H9 (cell line): Measurements from ENCODE around the gene KBTBD12. TPM values are rescaled to one million over a fixed set of nuclear protein-coding genes. Genes with fewer than 3 reads are reported as not detected.

Experiments used
- DNase-seq: peaks from one replicate; pipeline ENCODE4 v3.0.0-alpha.2; 2017
- H2AFZ ChIP-seq: one replicate; pipeline ENCODE4 v1.6.1; 2013; ENCODE audit warnings: mild to moderate bottlenecking, low read length, control low read depth, moderate library complexity
- H2AK5ac ChIP-seq: 2 replicates; pipeline ENCODE4 v1.6.1; 2013; ENCODE audit warnings: low read length, control low read depth, mixed read lengths; ENCODE audit not compliant: insufficient read length
- H2BK120ac ChIP-seq: one replicate; pipeline ENCODE4 v1.6.1; 2013; ENCODE audit warnings: low read depth, mild to moderate bottlenecking, low read length, control low read depth, inconsistent platforms; ENCODE audit not compliant: poor library complexity, severe bottlenecking
- H2BK12ac ChIP-seq: 2 replicates; pipeline ENCODE4 v1.6.1; 2013; ENCODE audit warnings: low read length, control low read depth, mixed read lengths, low read depth; ENCODE audit not compliant: insufficient read length
- H2BK15ac ChIP-seq: 2 replicates; pipeline ENCODE4 v1.6.1; 2013; ENCODE audit warnings: low read depth, low read length, control low read depth
- H2BK20ac ChIP-seq: one replicate; pipeline ENCODE4 v1.6.1; 2013; ENCODE audit warnings: low read depth, mild to moderate bottlenecking, low read length, control low read depth, inconsistent platforms; ENCODE audit not compliant: poor library complexity, severe bottlenecking
- H2BK5ac ChIP-seq: 2 replicates; pipeline ENCODE4 v1.6.1; 2013; ENCODE audit warnings: low read length, control low read depth, mixed read lengths; ENCODE audit not compliant: insufficient read length
- H3K14ac ChIP-seq: 2 replicates; pipeline ENCODE4 v1.6.1; 2013; ENCODE audit warnings: low read length, control low read depth; ENCODE audit not compliant: insufficient read depth
- H3K18ac ChIP-seq: 2 replicates; pipeline ENCODE4 v1.6.1; 2013; ENCODE audit warnings: low read depth, mild to moderate bottlenecking, mixed read lengths, low read length, control low read depth; ENCODE audit not compliant: insufficient read length
- H3K23ac ChIP-seq: 2 replicates; pipeline ENCODE4 v1.6.1; 2013; ENCODE audit warnings: low read length, control low read depth, mixed read lengths, low read depth; ENCODE audit not compliant: insufficient read length
- H3K23me2 ChIP-seq: 2 replicates; pipeline ENCODE4 v1.6.1; 2013; ENCODE audit warnings: low read depth, mild to moderate bottlenecking, mixed read lengths, low read length, control low read depth; ENCODE audit not compliant: insufficient read length, poor library complexity, severe bottlenecking
- H3K27ac ChIP-seq: 2 replicates; pipeline ENCODE4 v1.5.1; 2013; ENCODE audit warnings: low read length, control low read depth, mixed read lengths, low read depth; ENCODE audit not compliant: insufficient read length
- H3K27me3 ChIP-seq: 2 replicates; pipeline ENCODE4 v1.6.1; 2013; ENCODE audit warnings: low read length, control low read depth, inconsistent platforms; ENCODE audit not compliant: insufficient read depth
- H3K4ac ChIP-seq: 2 replicates; pipeline ENCODE4 v1.6.1; 2013; ENCODE audit warnings: low read depth, mild to moderate bottlenecking, control low read depth, inconsistent platforms, low read length, moderate library complexity
- H3K4me1 ChIP-seq: 2 replicates; pipeline ENCODE4 v1.6.1; 2013; ENCODE audit warnings: low read length, control low read depth, inconsistent platforms; ENCODE audit not compliant: insufficient read depth
- H3K4me2 ChIP-seq: 2 replicates; pipeline ENCODE4 v1.6.1; 2013; ENCODE audit warnings: low read length, control low read depth, mixed read lengths; ENCODE audit not compliant: insufficient read length, insufficient read depth
- H3K56ac ChIP-seq: 2 replicates; pipeline ENCODE4 v1.6.1; 2013; ENCODE audit warnings: low read depth, mild to moderate bottlenecking, mixed read lengths, low read length, control low read depth; ENCODE audit not compliant: insufficient read length
- H3K79me1 ChIP-seq: 2 replicates; pipeline ENCODE4 v1.6.1; 2013; ENCODE audit warnings: low read depth, mild to moderate bottlenecking, moderate library complexity, low read length, control low read depth, inconsistent platforms; ENCODE audit not compliant: insufficient read depth, poor library complexity, severe bottlenecking
- H3K79me2 ChIP-seq: 2 replicates; pipeline ENCODE4 v1.6.1; 2013; ENCODE audit warnings: low read length, control low read depth, inconsistent platforms; ENCODE audit not compliant: insufficient read depth
- H3K9ac ChIP-seq: 2 replicates; pipeline ENCODE4 v1.6.1; 2013; ENCODE audit warnings: low read length, control low read depth, mixed read lengths; ENCODE audit not compliant: insufficient read length; ENCODE audit errors: extremely low read depth
- H3K9me3 ChIP-seq: one replicate; pipeline ENCODE4 v1.6.1; 2013; ENCODE audit warnings: low read depth, low read length, inconsistent platforms; ENCODE audit not compliant: control insufficient read depth
- H3T11ph ChIP-seq: one replicate; pipeline ENCODE4 v1.6.1; 2013; ENCODE audit warnings: mild to moderate bottlenecking, low read length, control low read depth, inconsistent platforms
- H4K20me1 ChIP-seq: one replicate; pipeline ENCODE4 v1.6.1; 2013; ENCODE audit not compliant: control insufficient read depth, insufficient read length, insufficient read depth
- H4K5ac ChIP-seq: 2 replicates; pipeline ENCODE4 v1.6.1; 2013; ENCODE audit warnings: low read depth, mild to moderate bottlenecking, mixed read lengths, low read length, control low read depth; ENCODE audit not compliant: insufficient read length
- H4K8ac ChIP-seq: replicated peaks from 2 replicates; pipeline ENCODE4 v1.6.1; 2013; ENCODE audit warnings: low read length, control low read depth, mixed read lengths, low read depth; ENCODE audit not compliant: insufficient read length
- H4K91ac ChIP-seq: 2 replicates; pipeline ENCODE4 v1.6.1; 2013; ENCODE audit warnings: low read depth, mild to moderate bottlenecking, moderate library complexity, mixed read lengths, low read length, control low read depth; ENCODE audit not compliant: insufficient read length
- H3K27ac Mint-ChIP-seq, 3 experiments: 2 replicates in 2 of 3; 3 replicates in 1 of 3; pipeline ENCODE4 v1.8.0; 2020 to 2021; ENCODE audit warnings: mixed read lengths in 3 of 3, mild to moderate bottlenecking in 1 of 3, moderate library complexity in 1 of 3
- H3K27me3 Mint-ChIP-seq: 2 replicates; pipeline ENCODE4 v1.8.0; 2021; ENCODE audit warnings: low read depth, mild to moderate bottlenecking, moderate library complexity, mixed read lengths
- H3K36me3 Mint-ChIP-seq, 3 experiments: 2 replicates in 2 of 3; 3 replicates in 1 of 3; pipeline ENCODE4 v1.8.0; 2020 to 2021; ENCODE audit warnings: low read depth in 3 of 3, mixed read lengths in 3 of 3; ENCODE audit not compliant: insufficient read depth in 1 of 3
- H3K4me1 Mint-ChIP-seq, 2 experiments: 2 replicates each; pipeline ENCODE4 v1.8.0; 2020; ENCODE audit warnings: mixed read lengths in 2 of 2
- H3K4me3 Mint-ChIP-seq, 2 experiments: 2 replicates in 1 of 2; 3 replicates in 1 of 2; pipeline ENCODE4 v1.8.0; 2020 to 2021; ENCODE audit warnings: mild to moderate bottlenecking in 2 of 2, mixed read lengths in 2 of 2, moderate library complexity in 1 of 2
- H3K9me3 Mint-ChIP-seq, 2 experiments: 2 replicates in 1 of 2; 3 replicates in 1 of 2; pipeline ENCODE4 v1.8.0; 2020; ENCODE audit warnings: mild to moderate bottlenecking in 2 of 2, mixed read lengths in 2 of 2, moderate library complexity in 1 of 2
- WGBS: extraction: QIAGEN DNeasy Blood & Tissue Kit; methylation state at CpG from one replicate; pipeline ENCODE4 v1.1.7; 2013; ENCODE audit warnings: missing lambda C conversion rate, low lambda C conversion rate, mixed read lengths; ENCODE audit not compliant: insufficient read length; ENCODE audit errors: extremely low coverage; 5-methylcytosine and 5-hydroxymethylcytosine counted together
- total RNA-seq: library from RNA; stranded (reverse); gene quantifications from 2 replicates; pipeline ENCODE4 v1.2.1, GENCODE V29; 2021
- TF ChIP-seq, protein P1 (sequence below): fragments of 200-600 bp; sonication (generic); conservative IDR thresholded peaks from 3 replicates; pipeline ENCODE4 v1.8.0; 2021; ENCODE audit warnings: antibody characterized with exemption, mild to moderate bottlenecking

KBTBD12 gene
- total RNA-seq, 1 experiment from 2014 or later = not detected

GRCh38 chr3:127933396-127933795 lies 18.4 kb downstream of the KBTBD12 start:
- Histone ChIP-seq H3T11ph (no peak overlapping the region), H2BK120ac (no peak overlapping the region), H3K9ac (no peak overlapping the region), H3K56ac (no peak overlapping the region), H3K18ac (no peak overlapping the region), H3K4me1 (no peaks in the 10 kb centered on the region), H3K27ac (no peak overlapping the region), H3K79me1 (no peaks in the 10 kb centered on the region), H3K27me3 (no peaks in the 10 kb centered on the region), H3K23ac (no peak overlapping the region), H4K5ac (no peak overlapping the region), H3K79me2 (no peaks in the 10 kb centered on the region), H3K9me3 (no peaks in the 10 kb centered on the region), H3K14ac (no peak overlapping the region), H3K4ac (no peak overlapping the region), H2BK15ac (no peak overlapping the region), H4K8ac (no peak overlapping the region), H2BK5ac (no peak overlapping the region), H3K4me2 (no peak overlapping the region), H4K20me1 (no peaks in the 10 kb centered on the region), H3K23me2 (no peaks in the 10 kb centered on the region), H2BK20ac (no peak overlapping the region), H2AFZ (no peak overlapping the region), H2BK12ac (no peak overlapping the region), H2AK5ac (no peak overlapping the region), H4K91ac (no peak overlapping the region)
- Mint-ChIP-seq H3K9me3 (no peaks in the 10 kb centered on the region), H3K36me3 (no peaks in the 10 kb centered on the region), H3K27ac (no peak overlapping the region), H3K27me3 (peaks cover 15% of the 10 kb centered on the region), H3K4me3 (no peak overlapping the region), H3K4me1 (no peaks in the 10 kb centered on the region)
- TF ChIP-seq, protein P1, sequence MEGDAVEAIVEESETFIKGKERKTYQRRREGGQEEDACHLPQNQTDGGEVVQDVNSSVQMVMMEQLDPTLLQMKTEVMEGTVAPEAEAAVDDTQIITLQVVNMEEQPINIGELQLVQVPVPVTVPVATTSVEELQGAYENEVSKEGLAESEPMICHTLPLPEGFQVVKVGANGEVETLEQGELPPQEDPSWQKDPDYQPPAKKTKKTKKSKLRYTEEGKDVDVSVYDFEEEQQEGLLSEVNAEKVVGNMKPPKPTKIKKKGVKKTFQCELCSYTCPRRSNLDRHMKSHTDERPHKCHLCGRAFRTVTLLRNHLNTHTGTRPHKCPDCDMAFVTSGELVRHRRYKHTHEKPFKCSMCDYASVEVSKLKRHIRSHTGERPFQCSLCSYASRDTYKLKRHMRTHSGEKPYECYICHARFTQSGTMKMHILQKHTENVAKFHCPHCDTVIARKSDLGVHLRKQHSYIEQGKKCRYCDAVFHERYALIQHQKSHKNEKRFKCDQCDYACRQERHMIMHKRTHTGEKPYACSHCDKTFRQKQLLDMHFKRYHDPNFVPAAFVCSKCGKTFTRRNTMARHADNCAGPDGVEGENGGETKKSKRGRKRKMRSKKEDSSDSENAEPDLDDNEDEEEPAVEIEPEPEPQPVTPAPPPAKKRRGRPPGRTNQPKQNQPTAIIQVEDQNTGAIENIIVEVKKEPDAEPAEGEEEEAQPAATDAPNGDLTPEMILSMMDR = no peak
- WGBS = no CpG with 5 or more reads among the region's 1 CpG
- DNase-seq = no peak
